Esophagus muscularis mucosa (tissue), 4 donors: ENCODE measurements around the gene GAS7. TPM values are rescaled to one million over a fixed set of nuclear protein-coding genes. Genes with fewer than 3 reads are reported as not detected.

Source experiments
- total RNA-seq, 4 donors: library from RNA; depleted of rRNA; stranded (reverse); fragments of >200 nt; gene quantifications; one replicate each; pipeline versions ENCODE4 v1.1.0 to v1.2.1, GENCODE V29; 2016

The GAS7 gene
- total RNA-seq, 4 donors from 2014 or later = 77.3 to 124 (median 86.7) TPM

Other genes with a start within 250 kb of the GAS7 start
- gene MYH13, start 174.4 kb upstream of the GAS7 start, total RNA-seq = not detected
- gene MYH8, start 223.3 kb upstream of the GAS7 start, total RNA-seq = not detected